Measurements from ENCODE around the gene CGB2.

The CGB2 gene

DNA sequence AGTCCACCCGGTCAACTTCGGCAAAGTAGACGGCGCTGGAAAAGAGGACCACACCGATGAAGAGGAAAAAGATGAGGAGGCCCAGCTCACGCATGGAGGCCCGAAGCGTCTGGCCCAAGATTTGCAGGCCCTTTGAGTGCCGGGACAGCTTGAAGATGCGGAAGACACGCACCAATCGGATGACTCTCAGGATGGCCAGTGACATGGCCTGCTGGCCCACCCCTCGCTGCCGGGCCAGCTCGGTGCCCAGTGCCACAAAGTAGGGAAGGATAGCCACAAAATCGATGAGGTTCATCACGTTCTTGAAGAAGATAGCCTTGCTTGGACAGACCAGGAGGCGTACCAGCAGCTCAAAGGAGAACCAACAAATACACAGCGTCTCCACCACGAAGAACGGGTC is 38.7 kb downstream of the CGB2 start:
- DNase-seq: no peak

DNA sequence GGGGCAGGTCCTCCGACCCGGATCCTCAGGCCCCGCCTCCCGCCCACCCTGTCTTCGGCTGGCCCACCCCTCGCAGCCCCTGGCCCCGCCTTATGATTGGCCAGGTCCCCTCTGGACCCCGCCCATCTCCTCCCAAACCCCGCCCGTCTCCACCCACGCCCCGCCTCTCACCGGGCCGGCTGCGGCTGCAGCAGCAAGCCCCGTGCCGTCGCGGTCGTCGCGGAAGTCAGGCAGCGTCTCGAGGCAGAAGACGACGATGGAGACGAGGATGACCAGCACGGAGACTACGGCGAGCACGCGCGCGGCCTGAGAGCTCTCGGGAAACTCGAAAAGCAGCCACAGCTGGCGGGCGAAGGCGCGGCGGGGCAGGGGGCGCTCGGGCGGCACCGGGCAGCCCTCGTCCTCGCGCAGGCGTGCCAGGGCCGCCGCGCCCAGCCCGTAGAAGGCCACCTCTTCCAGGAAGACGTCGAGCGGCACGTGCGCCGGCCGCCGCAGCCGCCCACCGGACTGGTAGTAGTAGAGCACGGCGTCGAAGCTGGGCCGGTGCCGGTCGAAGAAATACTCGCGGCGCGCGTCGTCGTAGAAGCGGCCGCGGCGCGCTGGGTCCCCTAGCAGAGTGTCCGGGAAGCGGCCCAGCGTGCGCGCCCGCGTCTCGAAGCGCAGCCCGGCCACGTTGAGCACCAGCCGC is 40.3 kb downstream of the CGB2 start:
- no peak for DNase-seq

DNA sequence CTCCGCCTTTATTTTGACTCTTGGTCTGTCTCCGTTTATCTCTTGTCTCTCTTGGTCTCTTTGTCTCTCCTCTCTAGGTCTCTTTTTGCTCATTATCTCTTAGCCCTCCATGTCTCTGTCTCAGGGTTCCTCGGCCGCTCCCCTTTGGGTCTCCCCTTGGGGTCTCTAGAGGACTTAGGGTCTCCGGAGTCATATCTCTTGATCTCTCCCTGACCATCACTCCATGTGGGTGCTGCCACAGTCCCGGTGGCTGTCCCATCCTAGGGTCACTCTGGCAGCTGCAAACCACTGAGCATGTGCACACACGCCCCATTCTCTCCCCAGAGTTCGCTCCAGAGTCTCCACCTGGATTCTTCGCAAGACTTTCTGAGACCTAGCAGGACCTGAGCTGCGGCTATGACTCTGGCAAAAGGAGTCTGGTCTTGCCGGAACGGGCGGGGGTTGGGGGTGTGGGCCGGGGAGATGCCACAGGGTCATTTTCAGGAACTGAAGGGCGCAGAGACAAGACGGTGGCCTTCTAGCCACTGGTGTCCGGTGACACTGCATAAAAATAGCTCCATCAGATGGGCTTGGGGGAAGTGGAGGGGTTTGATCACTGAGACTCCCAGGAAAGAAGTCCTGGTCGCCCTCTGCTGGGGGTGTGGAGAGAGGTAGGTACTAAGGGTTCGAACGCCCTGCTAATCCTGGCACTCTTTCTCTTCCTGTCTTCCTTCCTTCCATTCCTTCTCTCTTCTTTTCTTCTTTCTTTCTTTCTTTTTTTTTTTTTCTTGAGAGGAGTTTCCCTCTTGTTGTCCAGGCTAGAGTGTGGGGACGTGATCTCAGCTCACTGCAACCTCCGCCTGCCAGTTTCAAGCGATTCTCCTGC is 42.1 kb downstream of the CGB2 start:
- DNase-seq: peak; percentile 54 to 62

DNA sequence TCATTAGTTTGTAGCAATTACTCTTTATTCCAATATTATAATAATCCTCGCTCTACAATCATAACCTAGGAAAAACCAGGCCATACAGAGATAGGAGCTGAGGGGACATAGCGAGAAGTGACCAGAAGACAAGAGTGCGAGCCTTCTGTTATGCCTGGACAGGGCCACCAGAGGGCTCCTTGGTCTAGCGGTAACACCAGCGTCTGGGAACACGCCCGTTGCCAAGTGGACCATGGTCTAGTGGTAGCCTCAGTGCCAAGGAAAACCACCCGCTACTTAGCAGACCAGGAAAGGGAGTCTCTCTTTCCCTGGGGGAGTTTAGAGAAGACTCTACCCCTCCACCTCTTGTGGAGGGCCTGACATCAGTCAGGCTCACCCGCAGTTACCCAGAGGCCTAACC is 43.2 kb downstream of the CGB2 start:
- DNase-seq: peak; percentile 39 to 72

DNA sequence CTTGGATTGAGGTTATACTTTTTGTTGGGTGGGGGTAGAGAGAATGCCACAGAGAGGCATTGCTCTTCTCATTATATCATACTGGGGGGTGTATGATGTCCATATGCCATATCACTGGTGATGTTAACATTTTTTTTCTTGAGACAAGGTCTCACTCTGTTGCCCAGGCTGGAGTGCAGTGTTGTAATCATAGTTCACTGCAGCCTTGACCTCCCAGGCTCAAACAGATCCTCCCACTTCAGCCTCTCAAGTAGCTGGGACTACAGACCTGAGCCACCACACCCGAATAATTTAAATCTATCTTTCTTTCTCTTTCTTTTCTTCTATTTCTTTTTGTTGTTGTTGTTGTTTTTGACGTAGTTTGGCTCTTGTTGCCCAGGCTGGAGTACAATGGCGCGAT is 48.7 kb downstream of the CGB2 start:
- no peak for DNase-seq

DNA sequence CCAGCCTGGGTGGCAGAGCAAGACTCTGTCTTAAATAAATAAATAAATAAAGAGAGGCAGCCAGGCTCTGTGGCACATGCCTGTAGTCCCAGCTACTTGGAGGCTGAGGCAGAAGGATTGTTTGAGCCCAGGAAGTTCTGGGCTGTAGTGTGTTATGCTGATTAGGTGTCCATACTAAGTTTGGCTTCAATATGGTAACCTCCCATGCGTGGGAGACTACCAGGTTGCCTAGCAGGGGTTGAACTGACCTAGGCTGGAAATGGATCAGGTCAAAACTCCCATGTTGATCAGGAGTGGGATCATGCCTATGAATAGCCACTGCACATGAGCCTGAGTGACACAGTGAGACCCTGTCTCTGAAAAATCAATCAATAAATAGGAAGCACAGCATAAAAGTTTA is 49.6 kb downstream of the CGB2 start:
- no peak for DNase-seq

Measured in SHP77 (cell line).